NCI-H446 treated with DMSO at 0.1 percent for 48 hours (cell line): ENCODE data around the gene DEAF1.

Experiments
- DNase-seq: peaks from one replicate; lab custom pipeline; 2025; lab: John Stamatoyannopoulos, UW

The DEAF1 gene

GRCh38 chr11:645536-645935 is 49.5 kb downstream of the DEAF1 start:
- DNase-seq, result no peak

DNA sequence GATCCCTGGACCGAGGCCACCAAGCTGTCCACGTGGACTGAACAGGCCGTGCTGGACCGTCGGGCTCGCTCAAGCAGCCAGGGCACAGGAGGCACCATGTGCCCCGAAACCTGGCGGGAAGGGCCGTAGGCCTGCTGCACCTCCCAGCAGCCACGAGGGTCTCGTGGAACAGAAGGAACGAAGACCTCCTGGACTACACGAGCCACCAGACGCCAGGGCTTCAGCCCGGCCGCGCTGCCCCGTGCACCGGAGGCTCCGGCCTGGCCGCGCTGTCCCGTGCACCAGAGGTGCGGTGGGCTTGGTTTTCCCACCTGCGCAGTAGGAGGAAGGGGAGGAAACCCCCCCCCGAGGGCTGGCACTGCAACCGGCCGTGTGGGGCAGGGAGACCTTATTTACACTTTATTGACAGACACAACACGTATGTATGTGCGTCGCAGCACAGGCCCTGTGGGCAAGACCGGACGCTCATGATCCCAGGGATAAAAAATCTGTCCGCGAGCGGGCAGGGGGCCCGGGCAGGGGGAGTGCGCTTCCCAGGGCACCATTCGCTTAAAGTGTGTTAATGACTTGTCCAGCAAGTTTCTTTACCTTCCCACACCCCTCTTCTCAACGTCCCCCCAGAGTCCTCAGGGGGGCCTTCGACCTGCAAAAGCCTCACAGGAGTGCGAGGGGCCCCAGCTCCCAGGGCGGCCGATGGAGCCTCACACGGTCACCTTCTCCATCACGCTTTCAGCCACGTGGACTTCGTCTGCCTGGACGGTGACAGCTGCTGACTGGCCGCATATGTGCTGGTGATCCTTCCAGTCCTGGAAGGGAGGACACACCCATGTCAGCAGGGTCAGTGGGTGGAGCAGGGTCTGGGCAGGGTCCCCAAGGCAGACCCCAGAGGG is 50.9 kb downstream of the DEAF1 start:
- no peak for DNase-seq

DNA sequence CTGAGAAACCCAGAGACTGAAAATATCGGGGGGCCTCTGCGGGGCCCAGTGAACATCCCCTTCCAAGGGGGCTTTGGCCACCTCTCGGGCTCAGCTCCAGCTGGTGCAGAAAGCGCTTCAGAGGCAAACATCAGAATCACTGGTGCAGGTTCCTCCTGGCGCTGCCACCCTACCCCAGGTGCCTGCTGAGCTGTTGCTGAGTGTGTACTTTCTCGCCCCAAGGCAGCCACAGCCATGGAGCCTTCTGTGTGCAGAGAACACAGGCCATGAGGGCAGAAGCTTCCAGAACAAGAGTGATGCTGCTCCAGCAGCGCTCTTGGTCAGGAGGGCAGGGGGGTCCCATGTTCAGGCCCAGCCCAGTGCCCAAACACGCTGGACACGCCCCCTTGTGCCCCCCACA is 51.7 kb downstream of the DEAF1 start:
- DNase-seq, result no peak

- DNase-seq, result no peak
These were observed 53.1 kb downstream of the DEAF1 start for GRCh38 chr11:641806-642370.

DNA sequence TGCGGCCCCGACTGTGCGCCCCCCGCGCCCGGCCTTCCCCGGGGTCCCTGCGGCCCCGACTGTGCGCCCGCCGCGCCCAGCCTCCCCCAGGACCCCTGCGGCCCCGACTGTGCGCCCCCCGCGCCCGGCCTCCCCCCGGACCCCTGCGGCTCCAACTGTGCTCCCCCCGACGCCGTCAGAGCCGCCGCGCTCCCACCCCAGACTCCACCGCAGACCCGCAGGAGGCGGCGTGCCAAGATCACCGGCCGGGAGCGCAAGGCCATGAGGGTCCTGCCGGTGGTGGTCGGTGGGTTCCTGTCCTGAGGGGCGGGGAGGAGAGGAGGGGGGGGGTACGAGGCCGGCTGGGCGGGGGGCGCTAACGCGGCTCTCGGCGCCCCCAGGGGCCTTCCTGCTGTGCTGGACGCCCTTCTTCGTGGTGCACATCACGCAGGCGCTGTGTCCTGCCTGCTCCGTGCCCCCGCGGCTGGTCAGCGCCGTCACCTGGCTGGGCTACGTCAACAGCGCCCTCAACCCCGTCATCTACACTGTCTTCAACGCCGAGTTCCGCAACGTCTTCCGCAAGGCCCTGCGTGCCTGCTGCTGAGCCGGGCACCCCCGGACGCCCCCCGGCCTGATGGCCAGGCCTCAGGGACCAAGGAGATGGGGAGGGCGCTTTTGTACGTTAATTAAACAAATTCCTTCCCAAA is 54.9 kb downstream of the DEAF1 start:
- DNase-seq, result no peak

DNA sequence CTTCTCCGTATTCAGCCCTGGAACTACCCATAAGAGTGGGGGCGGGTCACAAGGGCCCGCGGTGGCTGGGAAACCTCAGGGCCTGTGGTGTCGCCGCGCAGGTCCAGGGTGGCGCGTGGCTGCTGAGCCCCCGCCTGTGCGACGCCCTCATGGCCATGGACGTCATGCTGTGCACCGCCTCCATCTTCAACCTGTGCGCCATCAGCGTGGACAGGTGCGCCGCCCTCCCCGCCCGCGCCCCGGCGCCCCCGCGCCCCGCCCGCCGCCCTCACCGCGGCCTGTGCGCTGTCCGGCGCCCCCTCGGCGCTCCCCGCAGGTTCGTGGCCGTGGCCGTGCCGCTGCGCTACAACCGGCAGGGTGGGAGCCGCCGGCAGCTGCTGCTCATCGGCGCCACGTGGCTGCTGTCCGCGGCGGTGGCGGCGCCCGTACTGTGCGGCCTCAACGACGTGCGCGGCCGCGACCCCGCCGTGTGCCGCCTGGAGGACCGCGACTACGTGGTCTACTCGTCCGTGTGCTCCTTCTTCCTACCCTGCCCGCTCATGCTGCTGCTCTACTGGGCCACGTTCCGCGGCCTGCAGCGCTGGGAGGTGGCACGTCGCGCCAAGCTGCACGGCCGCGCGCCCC is 55.6 kb downstream of the DEAF1 start:
- no peak for DNase-seq

GRCh38 chr11:638631-639331 is 56.2 kb downstream of the DEAF1 start:
- no peak for DNase-seq

GRCh38 chr11:637593-638521 is 57.2 kb downstream of the DEAF1 start:
- no peak for DNase-seq

DNA sequence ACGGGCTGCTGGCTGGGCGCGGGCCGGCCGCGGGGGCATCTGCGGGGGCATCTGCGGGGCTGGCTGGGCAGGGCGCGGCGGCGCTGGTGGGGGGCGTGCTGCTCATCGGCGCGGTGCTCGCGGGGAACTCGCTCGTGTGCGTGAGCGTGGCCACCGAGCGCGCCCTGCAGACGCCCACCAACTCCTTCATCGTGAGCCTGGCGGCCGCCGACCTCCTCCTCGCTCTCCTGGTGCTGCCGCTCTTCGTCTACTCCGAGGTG is 57.8 kb downstream of the DEAF1 start:
- DNase-seq, result no peak

DNA sequence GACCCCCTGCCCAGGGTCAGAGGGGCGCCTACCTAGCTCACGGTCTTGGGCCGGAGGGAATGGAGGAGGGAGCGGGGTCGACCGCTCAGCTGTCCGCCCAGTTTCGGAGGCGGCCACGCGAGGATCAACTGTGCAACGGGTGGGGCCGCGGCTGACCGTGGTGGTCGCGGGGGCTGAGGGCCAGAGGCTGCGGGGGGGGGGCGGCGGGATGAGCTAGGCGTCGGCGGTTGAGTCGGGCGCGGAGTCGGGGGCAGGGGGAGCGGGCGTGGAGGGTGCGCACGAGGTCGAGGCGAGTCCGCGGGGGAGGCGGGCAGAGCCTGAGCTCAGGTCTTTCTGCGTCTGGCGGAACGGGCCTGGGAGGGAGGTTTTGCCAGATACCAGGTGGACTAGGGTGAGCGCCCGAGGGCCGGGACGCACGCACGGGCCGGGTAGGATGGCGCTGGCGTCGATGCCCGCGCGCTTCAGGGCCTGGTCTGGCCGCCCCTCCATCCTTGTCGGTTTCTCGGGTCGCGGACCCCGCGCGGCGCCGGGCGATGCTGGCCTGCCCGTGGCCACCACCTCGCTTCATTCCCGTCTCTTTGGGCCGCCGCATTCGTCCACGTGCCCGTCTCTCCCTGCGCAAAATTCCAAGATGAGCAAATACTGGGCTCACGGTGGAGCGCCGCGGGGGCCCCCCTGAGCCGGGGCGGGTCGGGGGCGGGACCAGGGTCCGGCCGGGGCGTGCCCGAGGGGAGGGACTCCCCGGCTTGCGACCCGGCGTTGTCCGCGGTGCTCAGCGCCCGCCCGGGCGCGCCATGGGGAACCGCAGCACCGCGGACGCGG is 58.3 kb downstream of the DEAF1 start, which contains the start of gene DRD4:
Gene DRD4 (plus strand): TSS at position 759 of the 822 bp plus-strand sequence. CDS start 36 bp downstream, at position 795.
- no peak for DNase-seq

DNA sequence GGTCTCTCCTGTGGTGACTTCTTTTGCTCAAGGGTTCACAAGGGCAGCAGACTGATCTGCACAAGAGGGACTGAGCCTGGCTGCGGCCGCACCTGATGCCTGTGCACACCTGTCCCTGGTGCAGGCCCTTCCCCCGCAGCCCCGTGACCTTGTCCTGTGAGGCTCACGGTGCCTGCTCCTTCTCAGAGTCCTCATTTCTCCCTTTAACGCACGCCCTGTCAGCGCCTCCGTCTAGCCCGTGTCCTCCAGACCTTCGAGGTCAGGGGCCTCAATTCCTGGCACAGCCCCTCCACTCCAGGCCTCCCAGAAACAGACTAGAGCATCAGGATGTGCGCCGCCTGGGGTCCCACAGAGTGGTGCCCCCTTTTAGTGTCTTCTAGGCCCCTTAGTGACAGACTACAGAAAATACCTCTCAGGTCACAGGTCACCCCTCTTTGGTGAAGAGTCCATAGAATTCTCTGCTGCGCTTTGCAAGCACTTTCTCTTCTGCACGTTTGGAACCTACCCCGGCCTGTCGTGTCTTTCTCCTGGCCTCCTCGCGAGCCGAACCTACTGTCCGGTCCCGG is 59.0 kb downstream of the DEAF1 start:
- no peak for DNase-seq

DNA sequence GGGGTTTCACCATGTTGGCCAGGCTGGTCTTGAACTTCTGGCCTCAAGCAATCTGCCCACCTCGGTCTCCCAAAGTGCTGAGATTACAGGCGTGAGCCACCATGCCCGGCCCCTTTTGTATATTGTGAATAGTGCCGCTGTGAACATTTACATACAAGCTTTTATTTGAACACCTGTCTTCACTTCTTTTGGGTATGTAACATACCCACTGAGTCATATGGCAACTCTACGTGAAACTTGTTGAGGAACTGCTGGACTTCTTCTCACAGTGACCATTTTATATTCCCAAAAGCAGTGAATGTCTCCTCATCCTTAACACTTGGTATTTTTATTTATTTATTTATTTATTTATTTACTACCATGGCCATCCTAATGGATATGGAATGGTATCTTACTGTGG is 64.2 kb downstream of the DEAF1 start:
- DNase-seq, result no peak

DNA sequence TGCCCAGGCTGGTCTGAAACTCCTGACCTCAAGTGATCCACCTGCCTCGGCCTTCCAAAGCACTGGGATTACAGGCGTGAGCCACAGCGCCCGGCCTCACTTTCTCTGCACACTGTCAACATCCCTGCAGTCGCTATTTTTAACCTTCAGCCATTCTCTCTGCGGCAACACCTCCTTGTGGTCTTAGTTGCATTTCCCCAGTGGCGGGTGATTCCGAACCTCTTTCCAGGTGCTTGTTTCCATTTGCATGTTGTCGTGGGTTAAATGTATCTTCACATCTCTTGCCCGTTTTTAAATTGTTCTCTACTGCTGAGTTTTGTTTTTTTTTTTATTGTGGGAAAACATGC is 65.8 kb downstream of the DEAF1 start:
- DNase-seq, result no peak

DNA sequence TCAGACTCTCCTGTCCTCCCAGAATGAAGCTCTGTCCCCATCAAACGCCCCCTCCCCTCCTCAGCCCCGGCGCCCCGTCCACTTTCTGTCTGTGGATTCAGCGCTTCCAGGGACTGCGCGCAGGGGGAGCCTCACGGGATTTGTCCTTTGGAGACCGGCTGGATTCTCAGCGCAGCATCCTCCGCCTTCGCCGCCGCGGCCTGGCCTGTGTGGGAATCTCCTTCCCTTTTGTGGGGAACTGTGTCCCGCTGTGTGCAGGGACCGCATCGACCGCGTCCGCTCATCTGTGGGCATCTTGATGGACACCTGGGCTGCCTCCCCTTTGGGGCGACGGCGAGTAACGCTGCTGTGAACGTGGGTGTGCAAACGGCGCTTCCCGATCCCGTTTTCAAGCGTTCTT is 67.0 kb downstream of the DEAF1 start:
- DNase-seq, result no peak

- no peak for DNase-seq
These were observed 67.8 kb downstream of the DEAF1 start for GRCh38 chr11:627308-627576.

- DNase-seq, result no peak
These were observed 68.3 kb downstream of the DEAF1 start, which contains the start of gene SCT for GRCh38 chr11:626475-627307. Gene SCT (minus strand): TSS chr11:627181. CDS start chr11:627143, 38 bp downstream.

- no peak for DNase-seq
These were observed 69.3 kb downstream of the DEAF1 start for GRCh38 chr11:625636-626268.

DNA sequence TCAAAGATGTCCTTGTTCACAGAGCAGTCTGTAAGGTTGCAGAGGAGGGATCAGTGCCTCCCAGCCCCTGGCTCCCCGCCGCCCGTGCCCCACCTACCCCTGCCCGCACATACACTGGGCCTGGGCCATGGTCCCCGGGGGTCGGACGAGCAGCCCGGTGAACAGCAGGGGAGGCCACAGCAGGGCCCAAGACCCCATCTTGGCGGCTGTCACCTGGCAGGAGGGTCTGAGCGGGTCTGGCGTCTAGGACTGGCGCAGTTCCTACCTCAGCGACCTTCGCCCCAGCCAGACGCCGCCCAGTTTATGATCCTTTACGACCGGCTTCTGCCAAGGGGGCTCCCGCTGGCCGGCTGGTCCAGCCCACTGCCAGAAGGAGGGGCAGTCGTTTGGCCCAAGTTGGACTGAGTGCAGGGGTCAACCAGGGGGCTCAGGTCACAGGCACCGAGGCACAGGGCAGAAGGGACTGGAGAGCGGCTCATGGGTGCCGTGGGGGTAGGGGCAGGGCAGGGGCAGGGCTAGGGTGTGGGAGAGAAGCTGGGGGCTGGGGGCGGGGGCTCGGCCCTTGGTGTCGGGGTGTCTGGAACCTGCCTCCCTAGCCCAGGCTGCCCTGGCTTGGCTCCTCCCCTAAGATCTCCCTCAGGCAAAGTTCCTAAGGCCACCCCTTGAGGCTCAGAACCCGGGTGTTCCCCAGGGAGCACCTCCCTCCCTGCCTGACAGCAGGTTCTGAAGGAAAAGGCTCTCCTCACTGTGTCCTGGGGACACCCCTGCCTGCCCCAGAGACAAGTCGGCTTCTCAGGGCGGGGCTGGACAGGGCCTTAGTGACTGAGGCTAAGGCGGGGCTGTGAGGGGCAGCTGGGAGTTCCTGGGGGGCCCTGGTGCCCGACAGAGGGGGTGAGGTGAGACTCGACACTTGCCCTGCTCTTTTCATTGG is 70.1 kb downstream of the DEAF1 start, which contains the start of gene CDHR5:
Gene CDHR5 (minus strand): TSS at position 251 of the 931 bp plus-strand sequence. CDS start 53 bp downstream, at position 198.
- DNase-seq, result no peak
